SK-N-MC (cell line): ENCODE results near the gene EZH2.

ENCODE experiments used
- EZH2 ChIP-seq: fragments of 200-600 bp; sonication (generic); IDR thresholded peaks from one replicate; pipeline ENCODE4 v1.6.1; 2017; ENCODE audit warnings: antibody characterized with exemption
- POLR2AphosphoS5 ChIP-seq: IDR thresholded peaks from 2 replicates; pipeline ENCODE4 v1.6.1; 2012; ENCODE audit warnings: mild to moderate bottlenecking, low read depth, low read length, borderline replicate concordance

DNA sequence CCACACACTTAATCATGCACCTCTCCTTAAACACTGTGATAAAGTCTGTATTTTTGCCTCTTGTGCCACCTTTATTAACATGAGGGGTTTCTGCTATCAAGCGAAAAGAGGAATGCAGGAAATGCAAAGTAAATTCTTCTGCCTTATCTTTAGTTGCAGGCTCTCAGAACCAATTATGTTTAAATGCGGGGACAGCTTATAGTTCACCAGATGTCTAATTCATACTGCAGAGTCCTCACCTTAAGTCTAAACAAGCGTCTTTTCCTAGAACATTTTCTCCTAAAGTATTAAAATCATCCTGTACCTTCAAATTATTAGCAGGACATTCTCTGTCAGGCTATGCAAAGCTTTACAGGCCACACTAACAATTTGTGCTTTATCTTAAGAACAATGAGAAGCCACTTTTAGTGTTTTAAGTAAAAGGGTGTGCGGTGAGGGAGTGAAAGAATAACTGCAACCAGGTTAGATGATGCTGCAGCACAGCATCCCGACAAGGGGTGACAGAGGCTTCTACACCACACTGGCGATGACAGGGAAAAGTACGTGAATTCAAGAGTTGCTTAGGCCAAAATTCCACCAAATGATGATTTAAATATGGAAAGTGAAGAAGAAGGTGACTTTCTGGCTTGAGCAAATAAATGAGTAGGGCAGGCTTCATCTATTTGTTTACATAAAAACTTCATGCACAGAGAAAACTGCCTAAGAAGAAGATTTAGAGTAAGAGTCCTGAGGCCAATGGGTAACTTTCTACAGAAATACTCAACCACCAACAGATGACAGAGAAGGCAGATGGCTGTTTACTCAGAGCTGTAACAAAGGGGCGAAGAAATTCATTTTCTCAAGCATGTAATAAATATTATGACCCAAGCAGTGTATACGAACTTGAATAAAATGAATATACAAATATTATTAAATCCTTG lies 36.0 kb downstream of the EZH2 start:
- TF ChIP-seq EZH2 (no peak), POLR2AphosphoS5 (0 out of 2 replicates have a peak, but pooled peaks have one; percentile 28)
